ENCODE data around the gene LYPD1. TPM values are rescaled to one million over a fixed set of nuclear protein-coding genes. Genes with fewer than 3 reads are reported as not detected.

Gene LYPD1
- total RNA-seq, 1 donor from 2014 or later = 29.4 TPM

GRCh38 chr2:132595693-132596092, 74.3 kb downstream of the LYPD1 start:
- no peak for DNase-seq (ENCODE audit: low read depth, low spot score)

- no peak for DNase-seq (ENCODE audit: low read depth, low spot score)
Observed at GRCh38 chr2:132595186-132595585, 74.8 kb downstream of the LYPD1 start.

All from pulmonary artery endothelial cell (primary cell).